Mammary microvascular endothelial cell (primary cell): ENCODE results near the gene PACC1. TPM values are rescaled to one million over a fixed set of nuclear protein-coding genes. Genes with fewer than 3 reads are reported as not detected.

Experiments used
- total RNA-seq: library from RNA; depleted of rRNA; stranded (reverse); fragments of >200 nt; gene quantifications from 2 replicates; pipeline ENCODE4 v1.2.3, GENCODE V29; 2015

PACC1 gene
- total RNA-seq: 8.8 and 9.8 TPM in 2 replicates

GRCh38 chr1:212414328-212415106 is at the start of gene PACC1:
PACC1 (minus strand) TSS chr1:212414886; CDS start chr1:212414757, 129 bp downstream.

GRCh38 chr1:212432661-212433576 is 18.2 kb upstream of the PACC1 start, which contains the start of gene NENF:
NENF (plus strand) TSS chr1:212432920; CDS start chr1:212432944, 24 bp downstream.

Other genes starting within 250 kb of the PACC1 start
- gene PPP2R5A, start 129.5 kb downstream of the PACC1 start, total RNA-seq: 29.6 and 37.6 TPM in 2 replicates
- 27.2 and 34.8 TPM in 2 replicates for gene NENF, start 18.0 kb upstream of the PACC1 start, total RNA-seq
- gene ATF3, start 193.9 kb upstream of the PACC1 start, total RNA-seq: 17.4 and 19.7 TPM in 2 replicates